Upper lobe of left lung (tissue), 4 donors: ENCODE data around the gene DNASE2B.

Experiments
- CTCF ChIP-seq, 6 experiments: fragments of 450-650 bp in 4 of 6; fragments of 200-600 bp in 2 of 6; sonication (generic) in 2 of 6; IDR thresholded peaks; one replicate each; pipeline ENCODE4 v1.5.1; 2016 to 2019; ENCODE audit warnings: antibody characterized with exemption in 6 of 6
- EP300 ChIP-seq, 4 donors: sonication (generic); formaldehyde crosslinking; IDR thresholded peaks; one replicate each; pipeline ENCODE4 v1.5.1; 2017; ENCODE audit warnings: antibody characterized with exemption in 4 of 4, control low read depth in 2 of 4
- POLR2A ChIP-seq, 4 donors: fragments of 450-650 bp; IDR thresholded peaks; one replicate each; pipeline ENCODE4 v1.5.1; 2016 to 2017; ENCODE audit warnings: antibody characterized with exemption in 4 of 4, mild to moderate bottlenecking in 2 of 4
- POLR2AphosphoS5 ChIP-seq, 2 donors: sonication (generic); formaldehyde crosslinking; IDR thresholded peaks; one replicate each; pipeline ENCODE4 v1.5.1; 2017; ENCODE audit warnings: antibody characterized with exemption in 2 of 2

DNA sequence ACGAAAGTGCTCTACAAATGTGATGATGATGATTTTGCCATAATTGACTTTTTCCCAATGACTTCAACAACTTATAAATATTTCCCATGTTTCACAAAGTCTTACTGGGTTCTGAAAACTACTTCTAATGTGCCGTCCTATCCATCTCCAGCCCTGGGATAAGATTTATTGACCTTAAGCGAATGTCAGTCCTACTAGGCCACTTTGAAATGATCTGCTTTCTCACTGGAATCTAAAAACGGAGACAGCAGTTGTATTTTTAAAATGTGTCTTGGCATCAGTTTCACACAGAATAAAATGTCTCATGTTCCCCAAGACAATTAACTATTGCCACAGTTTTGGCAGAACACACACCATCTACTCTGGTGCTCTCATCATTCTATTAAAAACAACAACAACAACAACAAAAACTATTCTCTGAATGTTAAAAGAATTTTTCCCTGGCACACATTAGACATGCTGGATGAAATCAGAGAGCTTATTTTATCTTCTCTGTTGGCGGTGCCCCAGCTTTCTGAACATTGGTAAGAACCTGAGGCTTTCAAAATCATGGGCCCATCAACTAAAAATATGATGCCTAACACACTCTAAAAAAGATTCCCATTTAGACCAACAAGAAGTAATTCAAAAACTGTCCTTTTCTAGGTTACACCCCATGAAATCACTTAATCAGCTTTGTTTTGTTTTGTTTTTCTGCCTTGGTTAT, 23.1 kb upstream of the DNASE2B start:
- TF ChIP-seq CTCF (IDR thresholded peaks at IDR 0.05) (no peak), EP300 (IDR thresholded peaks at IDR 0.05) (no peak), POLR2A (IDR thresholded peaks at IDR 0.05) (no peak), POLR2AphosphoS5 (IDR thresholded peaks at IDR 0.05) (no peak)
